DMS79 treated with DMSO at 0.1 percent for 48 hours (cell line): ENCODE measurements around the gene SHOC2.
A peak's percentile ranks its signal among the peaks of the same experiment; 100 is the strongest.

Experiments used
- DNase-seq: peaks from one replicate; lab custom pipeline; 2025; lab: John Stamatoyannopoulos, UW

The SHOC2 gene

DNA sequence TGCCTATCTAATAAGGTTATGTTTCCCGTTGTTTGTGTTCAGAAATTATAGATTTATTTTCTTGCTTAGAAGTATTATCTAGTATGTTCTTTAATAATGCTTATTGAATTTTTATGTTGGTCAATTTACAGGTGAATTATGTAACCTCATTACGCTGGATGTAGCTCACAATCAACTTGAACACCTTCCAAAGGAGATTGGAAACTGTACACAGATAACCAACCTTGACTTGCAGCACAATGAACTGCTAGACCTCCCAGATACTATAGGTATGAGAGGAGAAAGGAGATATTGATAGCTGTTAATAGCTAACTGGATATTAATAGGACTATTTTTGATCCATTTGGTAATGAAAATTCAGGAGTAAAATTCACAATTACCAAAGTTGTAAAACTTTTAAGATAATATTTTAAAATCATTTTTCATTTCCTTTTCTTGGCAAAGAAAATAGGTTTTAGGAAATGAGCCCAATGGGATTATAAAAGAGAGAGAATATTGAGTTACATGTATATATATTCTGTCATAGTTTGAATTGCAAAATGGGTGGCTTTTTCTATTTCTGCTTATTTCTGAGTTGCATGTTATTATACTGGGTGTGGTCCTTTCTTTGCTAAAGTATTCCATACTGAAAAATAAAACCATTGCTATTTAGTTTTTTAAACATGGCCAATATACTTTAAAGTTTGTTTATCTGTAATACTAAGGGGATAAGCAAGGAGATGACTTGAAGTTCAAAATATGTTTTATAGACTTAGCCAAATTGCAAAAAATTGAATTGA, 66.3 kb downstream of the SHOC2 start:
- no peak for DNase-seq

DNA sequence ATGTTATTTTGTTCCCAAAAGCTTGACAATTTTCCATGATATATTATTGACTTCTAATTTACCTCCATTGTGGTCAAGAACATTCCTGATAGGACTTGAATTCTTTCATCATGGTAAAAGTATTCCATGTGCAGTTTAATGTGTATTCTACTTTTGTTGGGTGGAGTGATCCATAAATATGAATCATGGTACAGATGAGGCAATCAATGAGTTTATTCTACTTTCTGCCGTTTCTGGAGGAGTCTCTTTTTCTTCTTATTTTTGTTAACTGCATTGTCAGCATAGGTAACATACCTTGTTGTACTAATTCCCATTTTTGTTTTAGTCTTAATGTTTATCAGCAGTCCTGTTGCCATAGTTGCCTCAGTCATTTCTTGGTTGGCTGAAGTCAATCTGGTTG, 69.6 kb downstream of the SHOC2 start:
- DNase-seq: no peak

DNA sequence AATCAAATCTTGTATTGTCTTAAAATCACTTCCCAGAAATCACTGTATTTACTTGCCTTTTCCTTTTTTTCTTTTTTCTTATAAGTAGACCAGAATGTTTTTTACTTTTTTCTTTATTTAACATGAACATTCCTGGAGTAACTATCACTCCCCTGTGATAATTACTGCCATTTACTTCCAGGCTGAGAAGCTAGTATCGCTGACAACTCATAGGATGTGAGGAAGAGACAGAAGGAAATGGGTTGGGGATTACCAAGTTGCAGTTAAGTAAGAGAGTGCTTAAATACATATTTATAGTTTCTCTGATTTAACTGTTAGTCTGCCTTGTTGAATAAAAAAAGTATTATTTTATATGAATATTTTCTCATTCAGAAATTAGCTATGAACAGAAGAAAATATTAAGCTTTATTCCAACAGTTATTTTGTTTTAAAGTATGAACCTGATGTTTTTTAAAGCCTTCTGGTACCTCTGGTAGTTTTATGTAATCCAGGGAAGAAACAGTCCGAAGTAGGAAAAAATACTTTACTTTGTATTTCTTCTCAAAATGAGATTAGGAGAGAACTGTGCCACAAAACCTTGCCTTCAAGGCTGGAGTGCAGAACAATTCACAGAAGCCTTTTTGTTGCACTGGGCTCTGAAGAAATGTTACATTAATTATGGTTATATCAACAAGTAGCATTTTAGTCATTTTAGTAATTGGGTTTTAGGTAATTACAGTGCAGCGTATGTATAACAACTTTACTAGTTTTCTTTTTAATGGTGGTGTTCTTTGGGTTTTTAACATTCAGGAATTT, 72.8 kb downstream of the SHOC2 start:
- DNase-seq: no peak

- no peak for DNase-seq
Measured at GRCh38 chr10:110993024-110993693, 73.8 kb downstream of the SHOC2 start.

DNA sequence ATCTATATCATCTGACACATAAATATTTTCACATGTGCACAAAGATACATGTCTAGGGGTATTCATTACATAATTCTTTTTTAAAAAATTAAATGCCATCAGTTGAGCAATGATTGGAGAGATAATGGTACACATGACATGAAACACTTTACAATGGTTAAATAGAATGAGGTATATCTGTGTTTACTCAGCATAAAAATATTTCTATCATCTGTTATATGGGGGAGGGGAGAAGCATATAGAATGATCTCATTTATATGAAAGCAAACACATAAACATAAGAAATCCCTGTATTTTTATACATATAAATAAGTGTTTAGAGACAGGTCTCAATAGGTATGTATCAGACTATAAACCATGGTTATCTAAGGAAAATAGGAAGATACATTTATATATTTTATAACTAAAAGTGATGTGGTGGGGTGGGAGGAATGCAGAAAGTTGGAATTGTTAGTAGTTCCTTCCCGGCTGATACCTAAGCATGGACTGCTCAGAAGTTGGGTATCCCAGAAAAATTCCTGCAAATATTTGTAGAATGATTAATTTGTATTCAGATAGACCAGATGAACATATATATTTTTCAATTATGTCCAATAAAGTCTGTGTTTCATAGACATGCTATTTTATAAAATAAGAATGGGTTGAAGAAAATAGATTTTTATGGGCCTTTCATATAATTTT, 75.1 kb downstream of the SHOC2 start:
- no peak for DNase-seq

- no peak for DNase-seq
Measured at GRCh38 chr10:110995301-110995700, 75.9 kb downstream of the SHOC2 start.

DNA sequence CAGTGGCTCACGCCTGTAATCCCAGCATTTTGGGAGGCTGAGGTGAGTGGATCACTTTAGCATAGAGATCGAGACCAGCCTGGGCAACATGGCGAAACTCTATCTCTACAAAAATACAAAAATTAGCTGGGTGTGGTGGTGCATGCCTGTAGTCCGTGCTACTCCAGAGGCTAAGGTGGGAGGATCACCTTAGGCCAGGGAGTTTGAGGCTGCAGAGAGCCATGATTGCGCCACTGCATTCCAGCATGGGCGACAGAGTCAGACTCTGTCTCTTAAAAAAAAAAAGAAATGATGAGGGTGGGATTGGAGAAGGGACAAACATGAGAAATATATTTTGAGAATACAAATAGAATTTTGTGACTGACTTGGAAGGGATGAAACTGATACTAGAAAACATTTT, 76.9 kb downstream of the SHOC2 start:
- DNase-seq: no peak

DNA sequence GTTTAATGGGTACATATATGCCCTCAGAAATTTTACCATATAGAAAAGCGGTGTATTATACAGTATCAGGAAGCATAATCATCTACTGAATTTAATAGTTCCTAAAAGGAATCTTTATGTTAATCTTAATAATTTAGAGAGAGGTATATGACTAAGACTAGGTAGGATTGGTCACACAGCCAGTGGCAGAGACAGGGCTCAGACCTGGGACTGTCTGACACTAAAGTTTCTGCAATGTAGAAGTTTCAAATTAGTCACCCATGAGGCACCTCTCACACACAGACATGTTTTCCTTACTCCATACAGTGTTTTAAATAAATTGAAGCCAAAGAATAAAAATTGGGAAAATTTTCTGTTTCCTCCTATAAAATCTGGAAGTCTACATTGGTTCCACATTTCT, 84.6 kb downstream of the SHOC2 start:
- no peak for DNase-seq

DNA sequence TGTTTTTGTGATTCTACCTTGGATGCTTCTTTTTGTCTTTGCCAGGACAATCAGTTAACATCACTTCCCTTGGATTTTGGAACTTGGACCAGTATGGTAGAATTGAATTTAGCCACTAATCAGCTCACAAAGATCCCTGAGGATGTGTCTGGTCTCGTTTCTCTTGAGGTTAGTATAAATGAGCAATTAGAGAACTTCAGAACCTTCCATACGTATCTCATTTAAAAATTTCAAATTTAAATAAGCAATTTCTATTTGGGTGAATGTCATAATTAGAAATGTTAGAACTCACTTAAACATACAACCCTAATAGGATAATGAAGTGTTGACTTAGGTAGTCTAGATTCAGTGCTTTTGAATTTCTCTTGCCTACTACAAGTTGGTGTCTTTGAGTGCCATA, 88.1 kb downstream of the SHOC2 start:
- DNase-seq: no peak

GRCh38 chr10:111015181-111015580, 95.8 kb downstream of the SHOC2 start:
- DNase-seq: no peak

- no peak for DNase-seq
Measured at GRCh38 chr10:111017098-111017497, 97.7 kb downstream of the SHOC2 start.

- peak; percentile 7 for DNase-seq
Measured at GRCh38 chr10:111018021-111018420, 98.6 kb downstream of the SHOC2 start.

GRCh38 chr10:111023060-111023459, 103.7 kb downstream of the SHOC2 start:
- no peak for DNase-seq

GRCh38 chr10:111030042-111030750, 110.8 kb downstream of the SHOC2 start:
- DNase-seq: no peak

DNA sequence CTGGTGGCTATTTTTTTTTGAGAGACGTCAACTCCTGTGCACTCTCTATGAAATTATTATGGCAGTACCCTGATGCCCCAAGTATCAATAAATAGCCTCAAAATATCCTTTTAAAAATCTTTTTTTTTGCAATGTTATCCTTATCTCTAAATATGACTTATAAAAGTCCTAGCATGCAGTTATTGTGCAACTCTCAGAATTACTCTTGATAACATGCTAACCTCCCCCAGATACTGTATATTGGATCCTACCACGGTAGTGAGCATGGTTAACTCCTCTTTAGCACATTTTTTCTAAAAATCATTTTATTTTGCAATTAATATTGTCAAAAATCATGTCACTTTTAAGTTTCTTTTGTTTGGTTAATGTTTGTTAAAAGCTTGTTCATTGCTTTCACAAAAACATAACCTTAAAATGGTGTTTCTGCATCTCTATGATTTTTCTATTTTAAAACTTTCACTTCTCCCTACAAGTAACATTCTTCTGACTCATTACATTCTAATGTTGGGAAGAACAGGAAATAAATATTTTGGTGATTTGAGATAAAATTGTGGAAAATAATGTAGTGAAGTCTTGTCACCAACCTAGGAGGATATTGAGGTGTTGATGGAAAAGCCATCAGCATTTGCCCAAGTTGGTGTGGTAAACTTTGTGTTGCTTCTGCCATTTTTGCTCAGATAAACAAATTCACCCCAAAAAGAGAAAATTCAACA, 115.3 kb downstream of the SHOC2 start:
- DNase-seq: no peak

GRCh38 chr10:111035542-111035941, 116.1 kb downstream of the SHOC2 start:
- no peak for DNase-seq

DNA sequence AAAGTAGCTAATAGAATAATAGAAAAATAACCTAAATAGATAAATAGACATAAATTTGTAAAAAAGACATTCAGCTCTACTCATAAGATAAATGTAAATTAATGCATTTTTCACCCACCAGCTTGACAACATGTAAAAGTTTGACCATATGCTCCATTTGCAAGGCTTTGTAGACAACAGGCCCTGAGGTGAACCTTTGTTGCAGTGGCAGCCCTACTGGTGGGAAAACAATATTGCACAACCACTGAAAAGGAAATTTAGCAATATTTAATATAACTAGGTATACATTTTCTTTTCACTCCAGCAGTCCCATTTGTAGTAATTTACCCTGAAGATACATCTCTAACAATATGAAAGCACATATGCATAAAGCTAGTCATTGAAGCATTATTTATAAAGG, 118.5 kb downstream of the SHOC2 start:
- no peak for DNase-seq

- no peak for DNase-seq
Measured at GRCh38 chr10:111039522-111039921, 120.1 kb downstream of the SHOC2 start.

- no peak for DNase-seq
Measured at GRCh38 chr10:111057006-111057405, 137.6 kb downstream of the SHOC2 start.
